PC-9 (cell line): ENCODE data around the gene KL.

Experiments used
- CTCF ChIP-seq: fragments of 200-600 bp; sonication (generic); conservative IDR thresholded peaks from 2 replicates; pipeline ENCODE4 v1.6.1; 2017; ENCODE audit warnings: mixed run types, antibody characterized with exemption, mild to moderate bottlenecking, moderate library complexity
- EZH2 ChIP-seq: fragments of 200-600 bp; sonication (generic); IDR thresholded peaks from 2 replicates; pipeline ENCODE4 v1.8.0; 2017; ENCODE audit warnings: antibody characterized with exemption, low read depth

GRCh38 chr13:33006638-33007037 lies 9.6 kb upstream of the KL start:
- TF ChIP-seq CTCF (no peak), EZH2 (no peak)
